H1 (cell line): ENCODE data around the gene PACRGL. TPM values are rescaled to one million over a fixed set of nuclear protein-coding genes. Genes with fewer than 3 reads are reported as not detected.

ENCODE experiments used
- CTCF ChIA-PET: fragments of 300-600 bp; sonication (Branson Sonifier 250); formaldehyde crosslinking; loops from one replicate; lab custom pipeline; 2021; ENCODE audit not compliant: partially characterized antibody; lab: Charles Lee
- POLR2A ChIA-PET: fragments of 300-600 bp; sonication (Branson Sonifier 250); formaldehyde crosslinking; loops from one replicate; lab custom pipeline; 2021; ENCODE audit warnings: inconsistent platforms; ENCODE audit not compliant: partially characterized antibody; lab: Charles Lee
- DNase-seq, 2 experiments: peaks; one replicate each; pipeline versions ENCODE4 v3.0.0 to v3.0.0-alpha.2; 2010 to 2022; ENCODE audit warnings: low spot score in 2 of 2, low read depth in 1 of 2, mixed read lengths in 1 of 2
- FAIRE-seq: peaks from 2 replicates; lab custom pipeline; 2011; peaks lifted over from hg19 to GRCh38; lab: Jason Lieb, UNC
- H2AFZ ChIP-seq: 2 replicates; pipeline ENCODE4 v1.8.1; 2012; ENCODE audit warnings: low read length, inconsistent platforms
- H2AK5ac ChIP-seq: 2 replicates; pipeline ENCODE4 v1.6.1; 2013; ENCODE audit warnings: low read depth, low read length
- H2BK120ac ChIP-seq: replicated peaks from 2 replicates; pipeline ENCODE3; 2013; ENCODE audit warnings: low read depth, low read length, inconsistent platforms
- H2BK12ac ChIP-seq: 2 replicates; pipeline ENCODE4 v1.6.1; 2013; ENCODE audit warnings: low read depth, low read length
- H2BK15ac ChIP-seq: 2 replicates; pipeline ENCODE4 v1.6.1; 2013; ENCODE audit warnings: low read length
- H2BK20ac ChIP-seq: 2 replicates; pipeline ENCODE4 v1.6.1; 2013; ENCODE audit warnings: low read length
- H2BK5ac ChIP-seq: 2 replicates; pipeline ENCODE4 v1.6.1; 2013; ENCODE audit warnings: low read depth, low read length
- H3K14ac ChIP-seq: 2 replicates; pipeline ENCODE4 v1.6.1; 2013; ENCODE audit warnings: inconsistent platforms; ENCODE audit not compliant: insufficient read length
- H3K18ac ChIP-seq: 2 replicates; pipeline ENCODE4 v1.6.1; 2013; ENCODE audit warnings: low read length; ENCODE audit errors: extremely low read depth
- H3K23ac ChIP-seq: 2 replicates; pipeline ENCODE4 v1.6.1; 2013; ENCODE audit warnings: inconsistent platforms; ENCODE audit not compliant: insufficient read length
- H3K23me2 ChIP-seq: 2 replicates; pipeline ENCODE4 v1.6.1; 2013; ENCODE audit warnings: low read depth, low read length
- H3K27ac ChIP-seq: 2 replicates; pipeline ENCODE4 v1.6.1; 2011; ENCODE audit warnings: low read depth, low read length, inconsistent platforms
- H3K27me3 ChIP-seq, 4 experiments: replicated peaks in 1 of 4; 1 replicate in 1 of 4; 2 replicates in 3 of 4; pipeline versions ENCODE4 v1.6.1 to v1.8.1; 2011 to 2013; ENCODE audit warnings: low read length in 3 of 4, mild to moderate bottlenecking in 3 of 4, inconsistent platforms in 2 of 4, mixed read lengths in 2 of 4, moderate library complexity in 1 of 4; ENCODE audit not compliant: control insufficient read depth in 3 of 4, insufficient read depth in 3 of 4; ENCODE audit errors: extremely low read depth in 1 of 4
- H3K36me3 ChIP-seq, 4 experiments: 2 replicates each; pipeline versions ENCODE4 v1.6.1 to v1.8.1; 2011 to 2013; ENCODE audit warnings: mild to moderate bottlenecking in 4 of 4, low read length in 3 of 4, moderate library complexity in 2 of 4, control low read depth in 1 of 4, inconsistent platforms in 1 of 4; ENCODE audit not compliant: insufficient read depth in 4 of 4, control insufficient read depth in 2 of 4
- H3K4ac ChIP-seq: replicated peaks from 2 replicates; pipeline ENCODE3; 2013; ENCODE audit warnings: low read length, low read depth, mixed read lengths, inconsistent platforms; ENCODE audit not compliant: insufficient read length
- H3K4me1 ChIP-seq, 4 experiments: replicated peaks in 1 of 4; 1 replicate in 1 of 4; 2 replicates in 3 of 4; pipeline versions ENCODE4 v1.6.1 to v1.8.1; 2011 to 2013; ENCODE audit warnings: low read length in 3 of 4, inconsistent platforms in 2 of 4, mixed read lengths in 1 of 4; ENCODE audit not compliant: insufficient read depth in 4 of 4, control insufficient read depth in 3 of 4
- H3K4me2 ChIP-seq, 2 experiments: 2 replicates each; pipeline versions ENCODE4 v1.6.1 to v1.8.1; 2011 to 2013; ENCODE audit warnings: low read depth in 2 of 2, low read length in 2 of 2, control low read depth in 1 of 2, inconsistent platforms in 1 of 2, mild to moderate bottlenecking in 1 of 2; ENCODE audit not compliant: insufficient read depth in 1 of 2
- H3K4me3 ChIP-seq, 4 experiments: fragments of 200-600, 300-600 bp in 1 of 4; sonication (generic), shearing (Covaris generic), sonication (Bioruptor Twin) in 1 of 4; 2 replicates each; pipeline versions ENCODE4 v1.5.1 to v1.8.1; 2011 to 2016; ENCODE audit warnings: low read length in 4 of 4, low read depth in 3 of 4, control low read depth in 2 of 4, inconsistent platforms in 2 of 4, mild to moderate bottlenecking in 2 of 4, mixed read lengths in 1 of 4, moderate library complexity in 1 of 4; ENCODE audit not compliant: insufficient read depth in 2 of 4; ENCODE audit errors: extremely low read depth in 1 of 4
- H3K56ac ChIP-seq: replicated peaks from 2 replicates; pipeline ENCODE3; 2013; ENCODE audit warnings: low read depth, mild to moderate bottlenecking, mixed read lengths, low read length, inconsistent platforms; ENCODE audit not compliant: insufficient read length
- H3K79me1 ChIP-seq: 2 replicates; pipeline ENCODE4 v1.6.1; 2013; ENCODE audit warnings: low read depth, low read length, control low read depth
- H3K79me2 ChIP-seq, 2 experiments: 2 replicates each; pipeline versions ENCODE4 v1.6.1 to v1.8.1; 2012 to 2013; ENCODE audit warnings: low read length in 2 of 2, mild to moderate bottlenecking in 2 of 2, inconsistent platforms in 1 of 2; ENCODE audit not compliant: insufficient read depth in 2 of 2, control insufficient read depth in 1 of 2
- H3K9ac ChIP-seq, 4 experiments: replicated peaks in 1 of 4; 1 replicate in 1 of 4; 2 replicates in 3 of 4; pipeline versions ENCODE4 v1.6.1 to v1.8.1; 2011 to 2013; ENCODE audit warnings: low read depth in 3 of 4, low read length in 3 of 4, control low read depth in 2 of 4, mild to moderate bottlenecking in 2 of 4, moderate library complexity in 2 of 4, inconsistent platforms in 1 of 4; ENCODE audit errors: extremely low read depth in 1 of 4
- H3K9me3 ChIP-seq, 2 experiments: 2 replicates each; pipeline versions ENCODE4 v1.6.1 to v1.8.1; 2012 to 2013; ENCODE audit warnings: mild to moderate bottlenecking in 2 of 2, moderate library complexity in 2 of 2, control low read depth in 1 of 2, inconsistent platforms in 1 of 2, low read depth in 1 of 2, low read length in 1 of 2, mixed read lengths in 1 of 2; ENCODE audit not compliant: insufficient read depth in 2 of 2
- H4K20me1 ChIP-seq, 2 experiments: replicated peaks in 1 of 2; 2 replicates each; pipeline versions ENCODE3 to v1.8.1; 2011 to 2013; ENCODE audit warnings: inconsistent platforms in 2 of 2, low read length in 2 of 2, mild to moderate bottlenecking in 1 of 2; ENCODE audit not compliant: insufficient read depth in 2 of 2, control insufficient read depth in 1 of 2
- H4K5ac ChIP-seq: 2 replicates; pipeline ENCODE4 v1.6.1; 2013; ENCODE audit warnings: low read length, low read depth, mixed read lengths, inconsistent platforms; ENCODE audit not compliant: insufficient read length
- H4K8ac ChIP-seq: 2 replicates; pipeline ENCODE4 v1.8.0; 2013; ENCODE audit warnings: mild to moderate bottlenecking, moderate library complexity, low read length, inconsistent platforms; ENCODE audit not compliant: insufficient read depth; ENCODE audit errors: extremely low read depth
- H4K91ac ChIP-seq: replicated peaks from 2 replicates; pipeline ENCODE3; 2013; ENCODE audit warnings: low read length, mixed read lengths, inconsistent platforms; ENCODE audit not compliant: insufficient read length
- KDM4A ChIP-seq: IDR thresholded peaks from one replicate; pipeline ENCODE4 v1.7.1; 2012; ENCODE audit warnings: low read depth, mild to moderate bottlenecking, moderate library complexity, low read length, inconsistent platforms; ENCODE audit not compliant: severe bottlenecking
- YY1 ChIP-seq: IDR thresholded peaks from 2 replicates; pipeline ENCODE4 v1.6.1; 2011; ENCODE audit warnings: low read depth, mild to moderate bottlenecking, low read length
- WGBS, 2 experiments: shearing (Covaris generic) in 1 of 2; methylation state at CpG; one replicate each; pipeline versions ENCODE4 v1.1.6 to v1.1.7; 2013 to 2015; ENCODE audit warnings: low lambda C conversion rate in 2 of 2, mixed read lengths in 2 of 2, inconsistent platforms in 1 of 2, low coverage in 1 of 2, missing lambda C conversion rate in 1 of 2; ENCODE audit not compliant: insufficient replicate concordance in 2 of 2, insufficient coverage in 1 of 2, insufficient read length in 1 of 2; ENCODE audit errors: extremely low coverage in 1 of 2, missing lambda C conversion rate in 1 of 2; 5-methylcytosine and 5-hydroxymethylcytosine counted together
- polyA plus RNA-seq, 7 experiments: library from polyadenylated mRNA; depleted of rRNA in 3 of 7; stranded (reverse) in 5 of 7; unstranded in 2 of 7; fragments of >200 nt in 5 of 7; fragments of 200-250 nt in 2 of 7; gene quantifications; 1 replicate in 5 of 7; 2 replicates in 1 of 7; 4 replicates in 1 of 7; pipeline versions ENCODE4 v1.2.1 to v1.2.3, GENCODE V29; 2011 to 2013; ENCODE audit warnings: missing spikeins in 2 of 7, mixed read lengths in 2 of 7
- total RNA-seq: library from RNA; stranded (reverse); fragmentation: NEBNext Ultra II Directional; extraction: Animal tissue kit (Norgen Biotek cat#: 25700); gene quantifications from 2 replicates; pipeline ENCODE4 v1.2.1, GENCODE V29; 2021

The PACRGL gene
- total and polyA plus RNA-seq, 2 of the 8 experiments (the other 6 are each of a cell fraction or from before 2014, with no cell fraction given), result 7.0 to 13.7 TPM

- no peak overlapping the region for H4K91ac ChIP-seq
- WGBS, 2 experiments, result 57% methylated on average over 1 of the region's 1 CpG; no CpG with 5 or more reads in 1 of the 2 experiments
- no peak overlapping the region for H3K27ac ChIP-seq
- H3K23ac ChIP-seq, result no peak overlapping the region
- H2BK15ac ChIP-seq, result no peak overlapping the region
- no peak overlapping the region for H2BK20ac ChIP-seq
- H3K4me1 ChIP-seq, result peaks cover 0 to 5% (median 0%) of the 10 kb centered on the region in 4 experiments; a peak in 1 of 7 replicates
- no peaks in the 10 kb centered on the region for H3K79me2 ChIP-seq
- no peak overlapping the region for H2BK5ac ChIP-seq
- no peak overlapping the region for H2BK120ac ChIP-seq
- H3K14ac ChIP-seq, result no peak overlapping the region
- POLR2A ChIA-PET, result interaction anchor here (1.6 kb wide), 1 partner anchor 10 kb away, joined by 4 read pairs; no protein-coding TSS in a partner anchor
- no peaks in the 10 kb centered on the region for H3K79me1 ChIP-seq
- H3K27me3 ChIP-seq, result no peaks in the 10 kb centered on the region
- H3K4me3 ChIP-seq, result no peak overlapping the region
- H3K56ac ChIP-seq, result no peak overlapping the region
- H2AK5ac ChIP-seq, result no peak overlapping the region
- no peaks in the 10 kb centered on the region for H3K9me3 ChIP-seq
- DNase-seq (no peak), FAIRE-seq (no peak)
- H3K4me2 ChIP-seq, result no peak overlapping the region
- CTCF ChIA-PET, result interaction anchor here (0.6 to 1.3 kb wide), 3 partner anchors 108 to 250 kb away, joined by 3 to 5 read pairs (median 3); no protein-coding TSS in a partner anchor
- TF ChIP-seq KDM4A, result no peak
- TF ChIP-seq YY1, result 0 out of 2 replicates have a peak, but pooled peaks have one; percentile 25
- H3K9ac ChIP-seq, result no peak overlapping the region
- no peaks in the 10 kb centered on the region for H3K23me2 ChIP-seq
- no peak overlapping the region for H3K4ac ChIP-seq
- no peak overlapping the region for H4K5ac ChIP-seq
- H2AFZ ChIP-seq, result peak overlapping the region; percentile 25; the same call in 1 of the 2 replicates
- H4K8ac ChIP-seq, result no peak overlapping the region
- H4K20me1 ChIP-seq, result no peaks in the 10 kb centered on the region
- no peak overlapping the region for H3K18ac ChIP-seq
- H2BK12ac ChIP-seq, result no peak overlapping the region
- H3K36me3 ChIP-seq, result no peaks in the 10 kb centered on the region; a peak in 1 of 8 replicates
Observed at GRCh38 chr4:20672262-20672661, 28.0 kb upstream of the PACRGL start.
